Smooth muscle cell (in vitro differentiated cells): ENCODE results near the gene CTCF. TPM values are rescaled to one million over a fixed set of nuclear protein-coding genes. Genes with fewer than 3 reads are reported as not detected.

Experiments used
- DNase-seq: peaks from one replicate; lab custom pipeline; 2025; ENCODE audit not compliant: unreplicated experiment; lab: John Stamatoyannopoulos, UW
- H2AFZ ChIP-seq: fragments of 200-600 bp; sonication (generic); 2 replicates; pipeline ENCODE4 v1.6.0; 2016; ENCODE audit warnings: antibody characterized with exemption, low read depth, mild to moderate bottlenecking
- H3F3A ChIP-seq: fragments of 200-600 bp; sonication (generic); 2 replicates; pipeline ENCODE4 v1.6.0; 2017; ENCODE audit warnings: antibody characterized with exemption, low read depth
- H3K27ac ChIP-seq: fragments of 200-600 bp; sonication (generic); 2 replicates; pipeline ENCODE4 v1.5.1; 2016; ENCODE audit warnings: low read depth, mild to moderate bottlenecking
- H3K27me3 ChIP-seq: fragments of 200-600 bp; sonication (generic); 2 replicates; pipeline ENCODE4 v1.6.1; 2016; ENCODE audit warnings: low read depth, mild to moderate bottlenecking
- H3K36me3 ChIP-seq: fragments of 200-600 bp; sonication (generic); 2 replicates; pipeline ENCODE4 v1.5.1; 2016; ENCODE audit warnings: low read depth
- H3K4me1 ChIP-seq: fragments of 200-600 bp; sonication (generic); 2 replicates; pipeline ENCODE4 v1.5.1; 2016; ENCODE audit warnings: low read depth
- H3K4me2 ChIP-seq: fragments of 200-600 bp; sonication (generic); 2 replicates; pipeline ENCODE4 v1.6.0; 2016; ENCODE audit warnings: mild to moderate bottlenecking
- H3K4me3 ChIP-seq: fragments of 200-600 bp; sonication (generic); 2 replicates; pipeline ENCODE4 v1.5.1; 2016; ENCODE audit warnings: mild to moderate bottlenecking
- H3K79me2 ChIP-seq: fragments of 200-600 bp; sonication (generic); 2 replicates; pipeline ENCODE4 v1.6.0; 2016; ENCODE audit warnings: low read depth, mild to moderate bottlenecking
- H3K9ac ChIP-seq: fragments of 200-600 bp; sonication (generic); 2 replicates; pipeline ENCODE4 v1.6.0; 2016; ENCODE audit warnings: low read depth
- H3K9me3 ChIP-seq: fragments of 200-600 bp; sonication (generic); replicated peaks from 2 replicates; pipeline ENCODE4 v1.5.1; 2016; ENCODE audit warnings: low read depth
- H4K20me1 ChIP-seq: fragments of 200-600 bp; sonication (generic); 2 replicates; pipeline ENCODE4 v1.6.0; 2016; ENCODE audit warnings: low read depth
- CTCF ChIP-seq: fragments of 200-600 bp; sonication (generic); IDR thresholded peaks from 2 replicates; pipeline ENCODE4 v1.5.1; 2017; ENCODE audit warnings: borderline replicate concordance, mild to moderate bottlenecking, antibody characterized with exemption; ENCODE audit not compliant: insufficient read depth, poor library complexity, severe bottlenecking
- WGBS: methylation state at CpG from one replicate; pipeline ENCODE4 v1.1.7; 2016; ENCODE audit warnings: low lambda C conversion rate; 5-methylcytosine and 5-hydroxymethylcytosine counted together
- polyA plus RNA-seq: library from polyadenylated mRNA; unstranded; fragments of >200 nt; fragmentation: Nextera tagmentation; extraction: Ambion mirVana; gene quantifications from 2 replicates; pipeline ENCODE4 v1.2.1, GENCODE V29; 2016
- total RNA-seq: library from RNA; depleted of rRNA; stranded (reverse); fragments of >200 nt; gene quantifications from 2 replicates; pipeline ENCODE4 v1.2.3, GENCODE V29; 2014

Gene CTCF
- total and polyA plus RNA-seq, 2 experiments from 2014 or later: 28.4 to 32.4 TPM

- 100% methylated on average over 6 of the region's 6 CpGs for WGBS
- Histone ChIP-seq H4K20me1 (peaks cover 87% of the 10 kb centered on the region), H3K27me3 (no peaks in the 10 kb centered on the region), H3K9ac (no peak overlapping the region), H3K9me3 (no peaks in the 10 kb centered on the region), H3K4me3 (no peak overlapping the region), H3K4me1 (peaks cover 2% of the 10 kb centered on the region), H3K27ac (no peak overlapping the region), H3F3A (peaks cover 3% of the 10 kb centered on the region), H3K36me3 (no peaks in the 10 kb centered on the region), H3K4me2 (no peak overlapping the region), H2AFZ (no peak overlapping the region), H3K79me2 (no peaks in the 10 kb centered on the region)
- no peak for DNase-seq
- TF ChIP-seq CTCF: no peak
Observed at GRCh38 chr16:67543582-67543981, 18.7 kb upstream of the CTCF start.

GRCh38 chr16:67544329-67544841 lies 17.9 kb upstream of the CTCF start:
- Histone ChIP-seq H3F3A (no peaks in the 10 kb centered on the region), H3K36me3 (no peaks in the 10 kb centered on the region), H3K4me1 (no peaks in the 10 kb centered on the region), H3K4me3 (no peak overlapping the region), H3K79me2 (no peaks in the 10 kb centered on the region), H3K4me2 (no peak overlapping the region), H3K27ac (no peak overlapping the region), H3K9me3 (no peaks in the 10 kb centered on the region), H4K20me1 (peaks cover 79% of the 10 kb centered on the region), H3K9ac (no peak overlapping the region), H3K27me3 (no peaks in the 10 kb centered on the region), H2AFZ (no peak overlapping the region)
- no peak for TF ChIP-seq CTCF
- WGBS: 95% methylated on average over 13 of the region's 13 CpGs
- DNase-seq: no peak

- H3K9me3 ChIP-seq: no peaks in the 10 kb centered on the region
- no peak for TF ChIP-seq CTCF
- H3K4me2 ChIP-seq: no peak overlapping the region
- H3K79me2 ChIP-seq: no peaks in the 10 kb centered on the region
- H3K27ac ChIP-seq: no peak overlapping the region
- H4K20me1 ChIP-seq: peaks cover 72% of the 10 kb centered on the region
- H3K4me1 ChIP-seq: no peaks in the 10 kb centered on the region
- no peak for DNase-seq
- no peaks in the 10 kb centered on the region for H3K27me3 ChIP-seq
- H3K36me3 ChIP-seq: no peaks in the 10 kb centered on the region
- no peak overlapping the region for H3K4me3 ChIP-seq
- H3K9ac ChIP-seq: no peak overlapping the region
- 92% methylated on average over 15 of the region's 15 CpGs for WGBS
- no peaks in the 10 kb centered on the region for H3F3A ChIP-seq
- no peak overlapping the region for H2AFZ ChIP-seq
Observed at GRCh38 chr16:67544844-67545664, 17.3 kb upstream of the CTCF start.

- Histone ChIP-seq H3K9me3 (no peaks in the 10 kb centered on the region), H3K4me3 (no peak overlapping the region), H3K4me2 (no peak overlapping the region), H2AFZ (no peak overlapping the region), H3K27me3 (no peaks in the 10 kb centered on the region), H3F3A (no peaks in the 10 kb centered on the region), H3K36me3 (no peaks in the 10 kb centered on the region), H3K79me2 (no peaks in the 10 kb centered on the region), H4K20me1 (peaks cover 66% of the 10 kb centered on the region), H3K4me1 (no peaks in the 10 kb centered on the region), H3K27ac (no peak overlapping the region), H3K9ac (no peak overlapping the region)
- 94% methylated on average over 13 of the region's 14 CpGs for WGBS
- no peak for TF ChIP-seq CTCF
- no peak for DNase-seq
Observed at GRCh38 chr16:67545665-67546024, 16.7 kb upstream of the CTCF start.
